Loucy (cell line): ENCODE data around the gene ABCB6.
A peak's percentile ranks its signal among the peaks of the same experiment; 100 is the strongest.

Experiments
- H2AFZ ChIP-seq: fragments of 200-600 bp; sonication (generic); 2 replicates; pipeline ENCODE4 v1.6.0; 2016; ENCODE audit warnings: antibody characterized with exemption, mild to moderate bottlenecking, low read length, moderate library complexity
- H3F3A ChIP-seq: fragments of 200-600 bp; 2 replicates; pipeline ENCODE4 v1.6.0; 2016; ENCODE audit warnings: antibody characterized with exemption, low read depth, mild to moderate bottlenecking
- H3K27me3 ChIP-seq: fragments of 200-600 bp; sonication (generic); 2 replicates; pipeline ENCODE4 v1.6.1; 2014; ENCODE audit warnings: low read length, mild to moderate bottlenecking; ENCODE audit not compliant: insufficient read depth, poor library complexity, severe bottlenecking
- H3K36me3 ChIP-seq: fragments of 200-600 bp; sonication (generic); 2 replicates; pipeline ENCODE4 v1.6.1; 2016; ENCODE audit warnings: low read length; ENCODE audit not compliant: insufficient read depth
- H3K4me1 ChIP-seq: fragments of 200-600 bp; sonication (generic); 2 replicates; pipeline ENCODE4 v1.5.1; 2014; ENCODE audit warnings: low read length, mild to moderate bottlenecking; ENCODE audit not compliant: insufficient read depth, poor library complexity, severe bottlenecking
- H3K4me2 ChIP-seq: fragments of 200-600 bp; sonication (generic); 2 replicates; pipeline ENCODE4 v1.6.0; 2014; ENCODE audit warnings: antibody characterized with exemption, low read length, low read depth, mild to moderate bottlenecking; ENCODE audit not compliant: poor library complexity, severe bottlenecking
- H3K4me3 ChIP-seq: fragments of 200-600 bp; sonication (generic); 2 replicates; pipeline ENCODE4 v1.5.1; 2014; ENCODE audit warnings: low read length, mild to moderate bottlenecking, mixed read lengths; ENCODE audit not compliant: poor library complexity, severe bottlenecking
- H3K79me2 ChIP-seq: fragments of 200-600 bp; sonication (generic); 2 replicates; pipeline ENCODE4 v1.6.1; 2014; ENCODE audit warnings: low read length; ENCODE audit not compliant: insufficient read depth
- H3K9ac ChIP-seq: fragments of 200-600 bp; sonication (generic); 2 replicates; pipeline ENCODE4 v1.6.0; 2014; ENCODE audit warnings: mild to moderate bottlenecking, low read depth, low read length, moderate library complexity; ENCODE audit not compliant: poor library complexity, severe bottlenecking
- H3K9me2 ChIP-seq: fragments of 200-600 bp; sonication (generic); replicated peaks from 2 replicates; pipeline ENCODE4 v1.6.1; 2016; ENCODE audit warnings: low read depth, low read length, mixed read lengths
- H3K9me3 ChIP-seq: fragments of 200-600 bp; sonication (generic); 2 replicates; pipeline ENCODE4 v1.6.1; 2014; ENCODE audit warnings: mild to moderate bottlenecking, antibody characterized with exemption, low read length, low read depth; ENCODE audit not compliant: insufficient read depth
- H4K20me1 ChIP-seq: fragments of 200-600 bp; sonication (generic); 2 replicates; pipeline ENCODE4 v1.6.0; 2014; ENCODE audit warnings: antibody characterized with exemption, low read length, mild to moderate bottlenecking; ENCODE audit not compliant: insufficient read depth, poor library complexity, severe bottlenecking
- CTCF ChIP-seq: fragments of 200-600 bp; sonication (generic); conservative IDR thresholded peaks from 2 replicates; pipeline ENCODE4 v1.5.1; 2014; ENCODE audit warnings: mild to moderate bottlenecking, antibody characterized with exemption, low read length
- EZH2phosphoT487 ChIP-seq: fragments of 200-600 bp; IDR thresholded peaks from 2 replicates; pipeline ENCODE4 v1.6.1; 2018; ENCODE audit warnings: antibody characterized with exemption, mild to moderate bottlenecking, moderate library complexity, borderline replicate concordance

The ABCB6 gene

GRCh38 chr2:219234331-219234730, 15.6 kb upstream of the ABCB6 start:
- peaks cover 58% of the 10 kb centered on the region; the same call in 1 of the 2 replicates for H3K36me3 ChIP-seq
- peaks cover 10% of the 10 kb centered on the region for H3K4me1 ChIP-seq
- H3F3A ChIP-seq, result no peaks in the 10 kb centered on the region
- H3K9me2 ChIP-seq, result no peaks in the 10 kb centered on the region
- no peak overlapping the region for H3K4me3 ChIP-seq
- H4K20me1 ChIP-seq, result peaks cover 6% of the 10 kb centered on the region
- H3K79me2 ChIP-seq, result peaks cover 45% of the 10 kb centered on the region
- TF ChIP-seq EZH2phosphoT487 (no peak), CTCF (no peak)
- no peaks in the 10 kb centered on the region for H3K27me3 ChIP-seq
- no peak overlapping the region for H2AFZ ChIP-seq
- no peak overlapping the region for H3K9ac ChIP-seq
- no peaks in the 10 kb centered on the region for H3K9me3 ChIP-seq
- no peak overlapping the region for H3K4me2 ChIP-seq

GRCh38 chr2:219230059-219230540, 11.3 kb upstream of the ABCB6 start:
- Histone ChIP-seq H3K4me2 (peak overlapping the region; percentile 92), H3K4me3 (peak overlapping the region; percentile 89), H4K20me1 (peaks cover 18% of the 10 kb centered on the region), H3K9me2 (no peaks in the 10 kb centered on the region), H3K36me3 (peaks cover 44% of the 10 kb centered on the region; the same call in 1 of the 2 replicates), H3F3A (no peaks in the 10 kb centered on the region), H2AFZ (peak overlapping the region; percentile 56; the same call in 1 of the 2 replicates), H3K79me2 (peaks cover 68% of the 10 kb centered on the region), H3K4me1 (peaks cover 20% of the 10 kb centered on the region), H3K9me3 (no peaks in the 10 kb centered on the region), H3K9ac (peak overlapping the region; percentile 92), H3K27me3 (no peaks in the 10 kb centered on the region)
- TF ChIP-seq CTCF (no peak), EZH2phosphoT487 (no peak)

GRCh38 chr2:219229305-219230058, 10.7 kb upstream of the ABCB6 start, which contains the start of the genes ANKZF1 and ATG9A:
Gene ANKZF1, plus strand, starts transcription at chr2:219229806. Its CDS starts 452 bp downstream, at chr2:219230258.
Gene ATG9A, minus strand, starts transcription at chr2:219229636. Its CDS starts 1,612 bp downstream, at chr2:219228024.
- Histone ChIP-seq H3K27me3 (no peaks in the 10 kb centered on the region), H3K4me3 (peak within 1 kb of the TSS; percentile 89), H3F3A (no peaks in the 10 kb centered on the region), H3K4me2 (peak within 1 kb of the TSS; percentile 92), H2AFZ (peak within 1 kb of the TSS; percentile 93), H3K9ac (peak within 1 kb of the TSS; percentile 92), H4K20me1 (peaks cover 18% of the 10 kb centered on the region), H3K9me2 (no peaks in the 10 kb centered on the region), H3K9me3 (no peaks in the 10 kb centered on the region), H3K36me3 (peaks cover 44% of the 10 kb centered on the region; the same call in 1 of the 2 replicates), H3K79me2 (peaks cover 65% of the 10 kb centered on the region), H3K4me1 (peaks cover 20% of the 10 kb centered on the region)
- TF ChIP-seq EZH2phosphoT487 (no peak), CTCF (no peak)
